ENCODE data around the gene ZNF384. TPM values are rescaled to one million over a fixed set of nuclear protein-coding genes. Genes with fewer than 3 reads are reported as not detected.

The ZNF384 gene
- total RNA-seq, 1 experiment from 2014 or later: 26.5 TPM

DNA sequence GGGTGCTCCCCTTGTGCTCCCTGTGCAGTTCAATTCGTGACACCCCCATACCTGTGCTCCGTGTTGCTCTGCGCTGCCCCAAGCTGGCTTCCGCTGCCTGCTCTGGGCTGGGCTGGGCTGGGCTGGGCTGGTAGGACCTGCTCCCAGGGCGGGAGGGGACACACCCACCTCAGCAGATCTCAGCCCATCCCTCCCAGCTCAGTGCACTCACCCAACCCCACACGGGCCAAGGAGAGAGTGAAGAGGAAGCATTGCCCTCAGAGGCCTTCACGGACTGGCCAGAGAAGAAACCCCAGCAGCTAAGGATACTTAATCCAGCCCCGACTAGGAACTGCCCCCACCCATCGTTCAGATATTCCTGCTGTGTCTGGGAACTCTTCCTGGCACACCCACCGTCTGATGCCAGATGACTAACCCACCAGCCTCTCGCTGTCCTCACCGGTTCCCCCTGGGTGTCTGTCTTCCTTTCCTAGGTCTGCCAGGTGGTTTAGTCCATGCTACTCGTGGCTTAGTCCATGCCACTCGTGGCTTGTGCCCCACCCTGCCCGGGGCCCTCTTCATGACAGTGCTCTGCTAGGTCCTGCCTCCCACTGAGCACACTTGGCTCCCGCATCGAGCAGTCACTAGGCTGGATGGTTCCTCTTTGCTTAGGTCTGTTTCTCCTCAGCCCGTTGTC is 53.2 kb downstream of the ZNF384 start, which contains the start of gene LPAR5:
Gene LPAR5, minus strand, starts transcription at position 104 of the 676 bp plus-strand sequence. CDS start 14,711 bp downstream, outside the sequence.
- in situ Hi-C loops (cut with HindIII; ENCODE audit: low pct_unique_long_range_greater_than_20kb, low sequenced_read_pairs): no loop called here
- DNase-seq (ENCODE audit: low read depth): no peak

DNA sequence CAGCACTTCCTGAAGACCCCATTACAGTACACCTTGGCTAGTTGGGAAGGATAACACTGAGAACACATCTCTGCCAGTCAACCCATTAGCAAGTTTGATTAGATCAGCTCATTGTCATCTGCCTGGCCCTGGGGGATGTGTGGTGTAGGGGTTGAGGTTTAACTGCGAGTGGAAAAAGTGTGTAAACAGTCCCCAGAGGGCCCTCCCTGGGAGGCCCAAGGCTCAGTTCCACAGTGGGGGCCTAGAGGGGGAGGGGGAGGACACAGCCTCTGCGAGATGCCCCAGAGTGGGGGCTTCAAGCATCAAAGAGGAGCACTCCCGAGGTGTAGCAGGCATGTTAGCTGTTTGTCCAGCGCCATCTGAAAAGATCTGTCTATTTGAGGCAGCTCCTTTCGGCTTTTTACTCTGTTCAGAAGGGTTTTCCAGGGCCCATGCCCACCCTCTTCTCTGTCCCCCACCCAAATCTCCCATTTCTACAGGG is 53.8 kb downstream of the ZNF384 start:
- in situ Hi-C loops (cut with HindIII; ENCODE audit: low pct_unique_long_range_greater_than_20kb, low sequenced_read_pairs): no loop called here
- DNase-seq (ENCODE audit: low read depth): no peak

DNA sequence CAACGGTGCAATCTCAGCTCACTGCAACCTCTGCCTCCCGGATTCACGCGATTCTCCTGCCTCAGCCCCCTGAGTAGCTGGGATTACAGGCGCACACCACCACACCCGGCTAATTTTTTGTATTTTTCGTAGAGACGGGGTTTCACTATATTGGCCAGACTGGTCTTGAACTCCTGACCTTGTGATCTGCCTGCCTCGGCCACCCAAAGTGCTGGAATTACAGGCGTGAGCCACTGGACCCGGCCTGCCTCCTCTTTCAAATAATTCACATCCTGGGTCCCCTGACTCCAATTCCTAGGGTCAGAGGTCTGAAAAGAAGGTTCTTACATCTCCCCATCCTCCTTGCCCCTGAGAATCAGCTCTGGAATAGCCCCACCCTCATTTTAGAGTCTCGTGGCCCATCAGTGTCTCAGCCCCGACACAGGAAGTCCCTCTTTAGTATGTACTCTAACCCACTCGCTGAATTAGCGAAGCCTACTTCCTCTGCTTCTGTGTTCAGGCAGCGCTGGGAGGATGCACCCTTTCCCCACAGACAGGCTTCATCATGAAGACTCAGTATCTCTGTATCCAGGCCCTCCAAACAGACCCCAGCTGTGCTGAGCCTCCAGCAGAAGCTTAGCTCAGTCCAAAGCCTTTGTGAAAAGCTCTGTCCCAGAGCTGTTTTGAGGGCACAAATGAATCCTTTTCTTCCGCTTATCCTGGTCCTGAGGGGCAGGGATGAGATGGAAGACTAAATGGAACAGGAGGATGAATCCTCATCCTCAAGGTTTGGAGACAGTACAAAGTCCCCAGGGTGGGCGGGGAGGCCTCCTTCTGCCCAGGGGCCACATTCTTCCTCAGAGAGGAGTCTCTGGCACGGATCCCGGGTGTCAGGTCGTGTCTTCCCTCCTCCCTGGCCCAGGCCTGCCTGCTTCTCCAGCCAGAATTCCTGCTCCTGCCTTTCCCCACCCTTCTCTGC is 56.9 kb downstream of the ZNF384 start:
- no peak for DNase-seq (ENCODE audit: low read depth)
- in situ Hi-C loops (cut with HindIII; ENCODE audit: low pct_unique_long_range_greater_than_20kb, low sequenced_read_pairs): no loop called here

DNA sequence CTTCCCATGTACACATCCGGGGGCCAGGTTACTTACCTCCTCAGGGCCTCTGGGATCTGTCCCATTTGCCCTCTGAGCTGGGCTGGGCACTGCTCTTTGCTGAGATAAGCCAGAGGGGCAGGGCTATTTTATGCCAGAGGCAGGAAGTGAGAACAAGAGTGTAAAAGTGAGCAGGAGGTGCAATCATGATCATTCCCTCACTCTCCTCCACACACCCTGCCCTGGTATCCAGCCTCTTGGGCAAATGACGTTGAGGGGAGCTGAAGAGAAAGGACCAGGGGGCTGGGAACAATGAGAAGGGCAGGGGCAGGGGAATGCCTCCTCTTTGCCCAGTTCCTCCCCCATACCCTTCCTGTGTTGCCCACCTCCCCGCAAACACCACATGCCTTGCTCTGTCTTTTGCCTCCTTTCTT is 57.6 kb downstream of the ZNF384 start:
- in situ Hi-C loops (cut with HindIII; ENCODE audit: low pct_unique_long_range_greater_than_20kb, low sequenced_read_pairs): no loop called here
- no peak for DNase-seq (ENCODE audit: low read depth)

DNA sequence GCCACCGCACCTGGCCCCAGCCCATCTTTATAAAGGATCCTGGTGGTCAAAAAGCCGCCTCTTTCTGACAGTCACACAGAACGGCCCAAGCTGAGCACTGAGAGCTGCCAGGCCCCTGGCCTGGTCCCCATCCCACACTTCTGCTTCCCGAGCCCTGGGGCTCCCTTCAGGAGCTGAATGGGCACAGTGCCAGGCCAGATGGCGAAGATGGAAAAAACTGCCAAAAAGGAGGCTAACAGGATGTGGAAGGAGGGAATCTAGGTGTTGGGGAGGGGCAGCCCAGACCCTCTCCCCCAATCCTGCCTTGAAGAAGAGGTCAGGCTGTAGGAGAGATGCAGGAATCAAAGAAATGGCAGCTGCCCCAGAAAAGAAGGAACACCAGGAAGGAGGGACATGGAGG is 58.4 kb downstream of the ZNF384 start:
- in situ Hi-C loops (cut with HindIII; ENCODE audit: low pct_unique_long_range_greater_than_20kb, low sequenced_read_pairs): no loop called here
- DNase-seq (ENCODE audit: low read depth): no peak

DNA sequence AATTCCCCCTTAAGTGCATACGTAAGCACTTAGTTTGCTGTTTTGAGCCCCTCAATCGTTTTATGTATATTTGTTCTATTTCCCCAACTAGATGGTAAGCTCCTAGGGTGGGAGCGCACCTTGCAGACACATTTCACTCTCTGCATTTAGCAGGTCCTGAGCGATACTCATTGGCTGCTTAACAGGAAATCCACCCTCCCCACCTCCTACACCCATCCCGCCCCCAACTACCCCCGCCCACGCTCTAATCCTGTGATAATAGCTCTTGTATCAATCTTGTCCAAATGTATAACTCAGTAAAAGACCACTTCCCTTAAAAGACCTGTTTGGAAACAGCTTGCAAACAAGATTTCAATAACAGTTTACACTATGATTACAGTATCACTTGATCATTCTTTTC is 61.6 kb downstream of the ZNF384 start:
- in situ Hi-C loops (cut with HindIII; ENCODE audit: low pct_unique_long_range_greater_than_20kb, low sequenced_read_pairs): no loop called here
- DNase-seq (ENCODE audit: low read depth): no peak

DNA sequence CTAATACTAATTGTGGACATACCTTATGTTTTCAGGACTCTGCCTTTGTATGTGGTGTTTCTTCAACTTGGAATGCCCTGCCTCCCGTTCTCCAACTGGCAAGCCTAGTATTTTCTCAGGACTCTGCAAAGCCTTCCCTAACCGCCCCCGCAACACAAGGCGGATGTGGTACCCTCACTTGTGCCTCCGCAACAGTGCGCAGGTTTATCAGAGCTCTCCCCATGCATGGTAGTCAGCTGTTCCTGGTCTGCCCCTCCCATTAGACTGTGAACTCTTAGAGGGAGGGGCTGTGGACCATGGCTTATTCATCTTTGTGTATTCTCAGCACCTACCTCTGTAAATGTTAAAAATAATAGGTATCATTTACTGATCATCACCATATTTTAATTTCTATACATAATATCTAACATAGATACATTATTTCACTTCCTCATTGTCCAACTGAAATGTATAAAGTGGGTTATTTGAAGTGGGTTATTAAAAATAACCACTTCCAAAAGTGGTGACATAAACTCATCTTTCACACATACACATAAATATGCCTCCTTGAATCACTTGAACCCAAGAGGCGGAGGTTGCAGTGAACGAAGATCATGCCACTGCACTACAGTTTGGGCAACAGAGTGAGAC is 62.4 kb downstream of the ZNF384 start:
- in situ Hi-C loops (cut with HindIII; ENCODE audit: low pct_unique_long_range_greater_than_20kb, low sequenced_read_pairs): no loop called here
- no peak for DNase-seq (ENCODE audit: low read depth)

DNA sequence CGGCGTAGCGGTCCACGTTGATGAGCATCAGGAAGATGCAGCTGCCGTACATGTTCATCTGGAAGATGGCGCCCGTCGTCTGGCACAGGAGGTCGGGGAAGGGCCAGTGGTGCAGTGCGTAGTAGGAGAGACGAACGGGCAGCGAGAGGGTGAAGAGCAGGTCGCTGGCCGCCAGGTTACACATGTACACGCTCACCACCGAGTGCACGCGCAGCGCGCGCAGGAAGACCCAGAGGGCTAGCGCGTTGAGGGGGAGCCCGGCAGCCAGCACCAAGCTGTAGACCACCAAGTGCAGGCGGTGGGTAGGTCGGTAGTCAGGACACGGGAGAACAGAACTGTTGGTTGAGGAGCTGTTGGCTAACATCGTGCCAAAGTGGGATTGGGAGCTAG is 68.3 kb downstream of the ZNF384 start:
- no peak for DNase-seq (ENCODE audit: low read depth)
- in situ Hi-C loops (cut with HindIII; ENCODE audit: low pct_unique_long_range_greater_than_20kb, low sequenced_read_pairs): no loop called here

DNA sequence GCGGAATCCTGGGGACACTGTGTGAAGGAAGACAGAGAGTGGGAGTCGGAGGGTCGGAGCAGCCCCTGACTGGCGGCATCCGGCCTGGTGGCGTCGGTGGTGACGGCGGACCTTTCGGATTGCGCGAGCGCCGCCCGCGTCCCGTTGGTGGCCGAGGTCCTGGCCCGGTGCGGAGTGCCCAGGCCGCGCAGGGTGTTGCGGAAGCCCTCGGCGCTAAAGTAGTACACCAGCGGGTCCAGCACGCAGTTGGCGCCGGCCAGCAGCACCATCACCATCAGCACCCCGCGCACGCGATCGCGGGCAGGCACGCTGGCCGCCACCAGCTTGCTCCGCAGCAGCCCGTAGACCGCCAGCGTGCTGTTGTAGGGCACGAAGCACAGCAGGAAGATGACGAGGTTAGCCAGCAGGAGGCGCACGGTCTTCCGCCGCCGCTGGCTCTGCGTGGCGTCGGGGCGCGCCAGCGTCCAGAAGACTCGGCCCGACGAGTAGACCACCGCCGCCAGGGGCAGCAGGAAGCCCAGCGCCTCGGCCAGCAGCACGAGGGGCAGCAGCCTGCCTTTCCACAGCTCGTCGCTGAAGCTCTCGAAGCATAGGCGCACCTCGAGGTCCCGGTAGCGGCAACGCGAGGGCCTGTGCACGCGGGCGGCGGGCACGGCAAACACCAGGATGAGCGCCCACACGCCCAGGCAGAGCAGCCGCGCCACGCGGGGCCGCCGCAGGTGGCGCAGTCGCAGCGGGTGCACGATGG is 68.9 kb downstream of the ZNF384 start:
- DNase-seq (ENCODE audit: low read depth): no peak
- in situ Hi-C loops (cut with HindIII; ENCODE audit: low pct_unique_long_range_greater_than_20kb, low sequenced_read_pairs): no loop called here

DNA sequence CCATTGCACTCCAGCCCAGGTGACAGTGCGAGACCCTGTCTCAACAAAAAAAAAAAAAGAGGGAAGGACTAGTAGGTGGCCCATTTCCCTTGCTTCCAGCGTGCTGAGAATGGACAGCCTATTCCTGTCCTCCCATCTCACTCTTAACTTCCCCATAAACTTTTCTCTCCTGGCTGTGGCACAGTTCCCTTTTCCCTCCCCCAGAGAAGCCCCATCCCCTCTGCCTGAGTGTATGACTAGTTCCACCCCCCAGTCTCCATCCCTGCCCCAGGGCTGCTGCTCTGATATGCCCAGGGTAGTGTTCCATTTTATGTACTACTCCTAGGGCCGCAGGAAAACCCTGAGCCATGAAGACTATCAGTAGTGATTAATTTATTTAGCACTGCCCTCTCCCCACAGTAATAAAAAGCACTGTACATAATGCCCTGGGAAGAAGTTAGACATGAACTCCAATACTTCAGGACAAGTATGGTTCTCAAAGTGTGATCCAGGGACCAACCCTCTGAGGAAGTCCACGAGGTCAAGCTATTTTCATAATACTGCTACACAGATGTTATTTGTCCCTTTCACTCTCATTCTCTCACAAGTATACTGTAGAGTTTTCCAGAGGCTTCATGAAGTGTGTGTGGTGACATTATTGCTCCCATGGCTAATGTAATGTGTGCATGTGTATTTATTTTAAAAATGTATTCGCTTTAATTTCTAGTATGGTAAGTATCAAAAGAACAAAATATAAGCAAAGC is 70.5 kb downstream of the ZNF384 start:
- in situ Hi-C loops (cut with HindIII; ENCODE audit: low pct_unique_long_range_greater_than_20kb, low sequenced_read_pairs): no loop called here

More for the DNA sequence above, 70.5 kb downstream of the ZNF384 start:
- DNase-seq (ENCODE audit: low read depth): no peak

Other genes with a start within 250 kb of the ZNF384 start
- not detected in 2 replicates for gene CD27, start 244.4 kb downstream of the ZNF384 start, total RNA-seq (2014; rRNA removed; shearing (Covaris generic); ENCODE audit: low replicate concordance)
- 3.1 and 20.5 TPM in 2 replicates for gene TAPBPL, start 237.3 kb downstream of the ZNF384 start, total RNA-seq (2014; rRNA removed; shearing (Covaris generic); ENCODE audit: low replicate concordance)
- gene VAMP1, start 218.7 kb downstream of the ZNF384 start, total RNA-seq (2014; rRNA removed; shearing (Covaris generic); ENCODE audit: low replicate concordance): 11.0 and 16.2 TPM in 2 replicates
- gene MRPL51, start 196.1 kb downstream of the ZNF384 start, total RNA-seq (2014; rRNA removed; shearing (Covaris generic); ENCODE audit: low replicate concordance): 304 and 400 TPM in 2 replicates
- gene NCAPD2, start 195.3 kb downstream of the ZNF384 start, total RNA-seq (2014; rRNA removed; shearing (Covaris generic); ENCODE audit: low replicate concordance): 90.6 and 97.5 TPM in 2 replicates
- gene GAPDH, start 154.9 kb downstream of the ZNF384 start, total RNA-seq (2014; rRNA removed; shearing (Covaris generic); ENCODE audit: low replicate concordance): 10,373 and 12,033 TPM in 2 replicates
- gene IFFO1, start 133.3 kb downstream of the ZNF384 start, total RNA-seq (2014; rRNA removed; shearing (Covaris generic); ENCODE audit: low replicate concordance): 15.3 and 15.9 TPM in 2 replicates
- 24.8 and 56.0 TPM in 2 replicates for gene NOP2, start 121.1 kb downstream of the ZNF384 start, total RNA-seq (2014; rRNA removed; shearing (Covaris generic); ENCODE audit: low replicate concordance)
- gene CHD4, start 82.0 kb downstream of the ZNF384 start, total RNA-seq (2014; rRNA removed; shearing (Covaris generic); ENCODE audit: low replicate concordance): 122 and 157 TPM in 2 replicates
- gene LPAR5, start 53.4 kb downstream of the ZNF384 start, total RNA-seq (2014; rRNA removed; shearing (Covaris generic); ENCODE audit: low replicate concordance): not detected in 2 replicates
- gene ACRBP, start 41.9 kb downstream of the ZNF384 start, total RNA-seq (2014; rRNA removed; shearing (Covaris generic); ENCODE audit: low replicate concordance): 1.9 TPM in 1 of 2 replicates, not detected in the other
- 23.2 and 35.3 TPM in 2 replicates for gene ING4, start 26.3 kb downstream of the ZNF384 start, total RNA-seq (2014; rRNA removed; shearing (Covaris generic); ENCODE audit: low replicate concordance)
- not detected in 2 replicates for gene PIANP, start 11.4 kb upstream of the ZNF384 start, total RNA-seq (2014; rRNA removed; shearing (Covaris generic); ENCODE audit: low replicate concordance)
- gene COPS7A, start 34.7 kb upstream of the ZNF384 start, total RNA-seq (2014; rRNA removed; shearing (Covaris generic); ENCODE audit: low replicate concordance): 135 and 145 TPM in 2 replicates
- gene MLF2, start 63.8 kb upstream of the ZNF384 start, total RNA-seq (2014; rRNA removed; shearing (Covaris generic); ENCODE audit: low replicate concordance): 274 and 316 TPM in 2 replicates
- gene PTMS, start 77.0 kb upstream of the ZNF384 start, total RNA-seq (2014; rRNA removed; shearing (Covaris generic); ENCODE audit: low replicate concordance): 286 and 317 TPM in 2 replicates
- not detected in 2 replicates for gene LAG3, start 83.1 kb upstream of the ZNF384 start, total RNA-seq (2014; rRNA removed; shearing (Covaris generic); ENCODE audit: low replicate concordance)
- not detected in 2 replicates for gene CD4, start 100.2 kb upstream of the ZNF384 start, total RNA-seq (2014; rRNA removed; shearing (Covaris generic); ENCODE audit: low replicate concordance)
- 10.0 and 15.9 TPM in 2 replicates for gene GPR162, start 132.4 kb upstream of the ZNF384 start, total RNA-seq (2014; rRNA removed; shearing (Covaris generic); ENCODE audit: low replicate concordance)
- gene P3H3, start 139.0 kb upstream of the ZNF384 start, total RNA-seq (2014; rRNA removed; shearing (Covaris generic); ENCODE audit: low replicate concordance): 70.9 and 93.3 TPM in 2 replicates
- 0.14 and 0.46 TPM in 2 replicates for gene GNB3, start 151.6 kb upstream of the ZNF384 start, total RNA-seq (2014; rRNA removed; shearing (Covaris generic); ENCODE audit: low replicate concordance)
- 136 and 216 TPM in 2 replicates for gene CDCA3, start 161.9 kb upstream of the ZNF384 start, total RNA-seq (2014; rRNA removed; shearing (Covaris generic); ENCODE audit: low replicate concordance)
- 171 and 174 TPM in 2 replicates for gene USP5, start 162.8 kb upstream of the ZNF384 start, total RNA-seq (2014; rRNA removed; shearing (Covaris generic); ENCODE audit: low replicate concordance)
- gene TPI1, start 178.2 kb upstream of the ZNF384 start, total RNA-seq (2014; rRNA removed; shearing (Covaris generic); ENCODE audit: low replicate concordance): 3,126 and 3,575 TPM in 2 replicates
- 63.0 and 79.5 TPM in 2 replicates for gene SPSB2, start 183.9 kb upstream of the ZNF384 start, total RNA-seq (2014; rRNA removed; shearing (Covaris generic); ENCODE audit: low replicate concordance)
- gene LRRC23, start 215.4 kb upstream of the ZNF384 start, total RNA-seq (2014; rRNA removed; shearing (Covaris generic); ENCODE audit: low replicate concordance): 25.4 and 37.8 TPM in 2 replicates
- 91.9 and 127 TPM in 2 replicates for gene ENO2, start 225.2 kb upstream of the ZNF384 start, total RNA-seq (2014; rRNA removed; shearing (Covaris generic); ENCODE audit: low replicate concordance)
- 0.84 and 2.8 TPM in 2 replicates for gene ATN1, start 238.6 kb upstream of the ZNF384 start, total RNA-seq (2014; rRNA removed; shearing (Covaris generic); ENCODE audit: low replicate concordance)

Data from Caki2 (cell line).